KBM-7 (cell line): ENCODE measurements around the gene KLHDC8A.
"Not testable (repeated sequence)": the region's sequence is repeated elsewhere in the genome, so short reads cannot be mapped to it uniquely, and the experiment has no call there.

ENCODE experiments used
- DNase-seq: peaks from one replicate; pipeline ENCODE4 v3.0.0-alpha.2; 2015
- in situ Hi-C: fragments of 300-500 bp; cut with MboI; formaldehyde crosslinking; loops from 2 replicates; pipeline ENCODE4 v1.14.3; 2020; ENCODE audit warnings: low sequenced_read_pairs, low pct_unique_long_range_greater_than_20kb, mixed read lengths

Gene KLHDC8A

GRCh38 chr1:205356440-205357139 is at the start of gene KLHDC8A:
KLHDC8A (minus strand) TSS chr1:205356922; CDS start chr1:205343604, 13,318 bp downstream.
- no peak for DNase-seq

GRCh38 chr1:205406252-205406651 is 49.5 kb upstream of the KLHDC8A start:
- DNase-seq, in situ Hi-C loops: not testable (repeated sequence)

More at GRCh38 chr1:205356440-205357139, at the start of gene KLHDC8A:
- in situ Hi-C loops: no loop called here

DNA sequence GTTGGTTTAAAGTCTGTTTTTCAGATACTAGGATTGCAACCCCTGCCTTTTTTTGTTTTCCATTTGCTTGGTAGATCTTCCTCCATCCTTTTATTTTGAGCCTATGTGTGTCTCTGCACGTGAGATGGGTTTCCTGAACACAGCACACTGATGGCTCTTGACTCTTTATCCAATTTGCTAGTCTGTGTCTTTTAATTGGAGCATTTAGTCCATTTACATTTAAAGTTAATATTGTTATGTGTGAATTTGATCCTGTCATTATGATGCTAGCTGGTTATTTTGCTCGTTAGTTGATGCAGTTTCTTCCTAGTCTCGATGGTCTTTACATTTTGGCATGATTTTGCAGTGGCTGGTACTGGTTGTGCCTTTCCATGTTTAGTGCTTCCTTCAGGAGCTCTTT is 47.8 kb upstream of the KLHDC8A start:
- DNase-seq, in situ Hi-C loops: not testable (repeated sequence)

DNA sequence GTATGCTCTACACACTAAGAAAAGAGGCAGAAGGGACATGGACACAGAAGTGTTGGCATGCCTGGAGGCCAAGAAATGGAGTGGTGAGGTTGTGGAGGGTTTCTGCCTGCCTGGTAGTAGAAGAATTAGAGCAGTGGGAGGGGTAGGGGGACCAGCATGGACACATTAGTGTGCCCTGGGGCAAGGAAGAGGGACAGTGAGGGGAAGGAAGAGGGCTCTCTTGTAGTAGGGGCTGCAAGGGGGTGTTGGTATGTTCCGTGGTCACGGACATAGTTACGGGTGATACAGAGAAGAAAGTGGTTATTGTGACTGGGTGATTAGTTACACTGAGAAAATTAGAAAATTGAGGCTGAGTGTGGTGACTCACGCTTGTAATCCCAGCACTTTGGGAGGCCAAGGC is 41.9 kb upstream of the KLHDC8A start:
- in situ Hi-C loops: no loop called here

GRCh38 chr1:205396967-205397616 is 40.4 kb upstream of the KLHDC8A start:
- in situ Hi-C loops: no loop called here

More for the DNA sequence above, 41.9 kb upstream of the KLHDC8A start:
- no peak for DNase-seq

DNA sequence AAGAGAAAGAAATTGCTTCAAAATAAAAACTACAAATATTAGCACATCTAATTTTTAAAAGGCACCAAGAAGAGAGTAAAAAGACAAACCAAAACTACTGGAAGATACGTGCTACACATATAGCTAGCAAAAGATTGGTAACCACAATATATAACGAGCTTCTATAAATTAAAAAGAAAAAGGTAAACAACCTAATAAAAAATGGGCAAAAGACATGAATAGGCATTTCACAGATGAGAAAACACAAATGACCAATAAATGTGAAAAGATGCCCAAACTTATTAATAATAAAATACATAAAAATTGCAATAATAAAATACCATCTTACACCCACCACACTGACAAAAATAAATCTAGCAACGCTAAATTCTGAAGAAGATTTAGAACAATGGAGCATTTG is 38.9 kb upstream of the KLHDC8A start:
- DNase-seq: no peak
- in situ Hi-C loops: no loop called here

More at GRCh38 chr1:205396967-205397616, 40.4 kb upstream of the KLHDC8A start:
- DNase-seq: peak; percentile 75

GRCh38 chr1:205392650-205393049 is 35.9 kb upstream of the KLHDC8A start:
- in situ Hi-C loops: no loop called here
- no peak for DNase-seq

GRCh38 chr1:205391386-205391785 is 34.7 kb upstream of the KLHDC8A start:
- in situ Hi-C loops: no loop called here
- DNase-seq: no peak

- no peak for DNase-seq
- in situ Hi-C loops: no loop called here
These were observed 31.1 kb upstream of the KLHDC8A start for GRCh38 chr1:205387845-205388244.

GRCh38 chr1:205382990-205383389 is 26.3 kb upstream of the KLHDC8A start:
- DNase-seq, in situ Hi-C loops: not testable (repeated sequence)

DNA sequence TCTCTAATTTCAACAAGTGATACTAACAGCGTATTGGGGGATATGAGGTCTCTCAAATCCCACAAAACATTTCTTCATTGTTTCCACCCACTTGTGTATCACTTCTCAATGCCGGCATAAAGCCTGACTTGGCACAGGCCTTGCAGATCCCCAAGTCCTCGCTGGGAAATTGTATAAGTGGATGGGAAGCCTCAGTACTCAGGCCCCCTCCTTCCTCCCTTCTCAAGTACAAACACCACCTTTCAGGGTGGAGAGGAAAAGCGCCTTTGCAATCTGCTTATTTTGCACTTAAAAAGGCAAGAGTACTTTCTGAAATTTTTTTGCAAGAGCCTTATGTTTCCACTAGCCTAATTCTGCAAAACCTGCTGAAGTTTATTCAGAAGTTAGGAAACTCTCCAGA is 25.8 kb upstream of the KLHDC8A start:
- in situ Hi-C loops: no loop called here
- no peak for DNase-seq

- in situ Hi-C loops: no loop called here
- no peak for DNase-seq
These were observed 24.6 kb upstream of the KLHDC8A start for GRCh38 chr1:205381305-205381704.

GRCh38 chr1:205380882-205381281 is 24.2 kb upstream of the KLHDC8A start:
- DNase-seq: no peak
- in situ Hi-C loops: no loop called here

- DNase-seq: no peak
- in situ Hi-C loops: no loop called here
These were observed 22.3 kb upstream of the KLHDC8A start for GRCh38 chr1:205379056-205379455.

GRCh38 chr1:205377355-205377754 is 20.6 kb upstream of the KLHDC8A start:
- in situ Hi-C loops: no loop called here
- DNase-seq: no peak

GRCh38 chr1:205376739-205377138 is 20.0 kb upstream of the KLHDC8A start:
- in situ Hi-C loops: no loop called here
- DNase-seq: no peak

DNA sequence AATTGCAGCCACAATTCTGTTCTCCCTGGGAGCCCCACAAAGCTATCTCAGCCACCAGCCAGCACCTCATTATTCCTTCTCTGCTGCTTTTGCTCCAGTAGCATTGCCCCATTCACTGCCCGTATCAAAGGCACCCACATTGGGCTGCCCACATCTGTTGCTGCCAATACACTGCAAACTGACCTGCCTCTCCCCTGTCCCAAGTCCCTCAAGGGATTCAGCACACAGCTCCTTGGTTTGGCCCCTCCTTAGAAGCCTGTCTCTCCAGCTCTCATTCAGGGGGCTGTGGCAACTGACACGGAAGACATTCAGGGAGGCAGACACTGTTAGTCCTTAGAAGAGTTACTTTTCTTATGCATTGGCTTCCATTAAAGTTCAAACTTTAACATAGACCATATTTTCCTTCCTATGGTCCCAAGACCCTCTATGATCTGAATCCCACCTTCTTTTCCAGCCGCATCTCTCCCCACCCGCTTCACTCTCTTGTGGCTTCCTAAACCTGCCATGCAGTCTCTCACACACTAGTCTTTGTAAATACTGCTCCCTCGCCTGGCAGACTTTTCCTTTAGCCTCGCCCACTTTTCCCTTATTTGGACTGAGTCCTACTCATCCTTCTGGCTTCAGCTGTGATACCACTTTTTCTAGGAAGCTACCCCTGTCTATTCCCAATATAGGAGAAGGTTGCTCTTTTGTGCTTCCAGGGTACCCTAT is 19.3 kb upstream of the KLHDC8A start:
- no peak for DNase-seq
- in situ Hi-C loops: no loop called here

DNA sequence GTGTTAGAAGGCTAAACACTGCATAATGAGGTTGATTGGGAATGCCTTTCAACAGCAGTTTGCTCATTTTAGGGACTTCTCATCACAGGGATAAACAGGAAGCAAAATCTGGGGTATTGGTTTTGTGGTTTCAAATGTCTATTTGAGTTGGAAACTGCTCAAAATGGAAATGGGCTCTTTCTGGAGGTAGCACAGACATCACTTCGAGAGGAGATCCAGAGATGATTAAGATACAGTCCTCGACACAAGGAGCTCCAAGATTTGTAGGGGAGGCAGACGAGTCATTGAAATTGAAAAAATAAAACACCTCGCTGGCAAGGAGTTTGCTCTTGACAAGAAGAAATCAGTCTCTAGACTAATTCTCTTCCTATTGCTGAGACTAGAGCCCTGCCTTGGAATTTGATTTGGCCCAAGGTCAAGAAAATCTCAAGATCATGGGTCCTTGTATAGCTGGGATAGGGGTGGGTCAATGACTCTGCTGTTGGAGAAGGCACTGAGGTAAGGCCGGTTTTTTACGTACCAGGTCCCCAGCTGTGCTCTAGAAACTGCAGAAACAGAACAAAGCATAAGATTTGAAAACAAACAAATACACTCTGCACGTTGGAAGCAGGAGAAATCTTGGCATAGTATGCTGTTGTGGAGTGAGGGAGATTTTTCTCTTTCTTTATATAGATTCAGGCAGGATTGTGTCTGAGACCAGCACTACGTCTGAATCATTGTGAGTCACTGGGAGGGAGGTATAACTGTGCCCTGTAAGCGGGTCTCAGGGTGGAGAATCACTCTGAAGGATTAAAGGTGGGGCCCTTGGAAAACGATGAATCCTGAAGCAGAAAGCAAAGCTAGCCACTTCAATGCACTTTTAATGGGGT is 17.7 kb upstream of the KLHDC8A start:
- in situ Hi-C loops: no loop called here
- DNase-seq: no peak

- in situ Hi-C loops: no loop called here
These were observed 17.1 kb upstream of the KLHDC8A start for GRCh38 chr1:205373798-205374175.

More at GRCh38 chr1:205373798-205374175, 17.1 kb upstream of the KLHDC8A start:
- no peak for DNase-seq
